Retinal pigment epithelial cell (primary cell): ENCODE results near the gene ARID5B.

ENCODE experiments used
- DNase-seq: peaks from one replicate; pipeline ENCODE4 v3.0.0-alpha.2; 2010; ENCODE audit warnings: low read depth
- H3K4me3 ChIP-seq: 2 replicates; pipeline ENCODE4 v1.5.1; 2011; ENCODE audit warnings: mild to moderate bottlenecking, low read length, control low read depth, moderate library complexity
- TF ChIP-seq, protein P1 (sequence below): conservative IDR thresholded peaks from 2 replicates; pipeline ENCODE4 v1.5.1; 2011; ENCODE audit warnings: low read depth, low read length, control low read depth, inconsistent platforms

ARID5B gene

DNA sequence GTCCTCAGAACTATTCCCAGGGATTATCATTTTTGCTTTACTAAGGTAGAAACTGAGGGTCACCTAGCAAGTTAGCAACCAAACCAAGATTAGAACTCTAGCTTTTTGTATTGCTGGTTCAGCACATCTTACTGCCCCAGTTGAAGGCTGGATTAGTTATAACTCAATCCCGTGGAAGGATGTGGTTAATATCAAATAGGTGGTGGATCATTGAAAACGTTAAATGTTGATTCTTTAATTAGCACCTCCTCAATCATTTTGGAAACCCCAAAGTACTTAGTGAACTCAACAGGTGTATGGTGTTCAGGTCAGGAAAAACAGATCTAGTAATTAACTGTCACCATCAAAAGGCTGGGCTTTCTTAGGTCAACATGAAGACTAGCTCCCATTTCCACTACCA lies 152.4 kb downstream of the ARID5B start:
- H3K4me3 ChIP-seq = no peak overlapping the region
- DNase-seq = no peak
- TF ChIP-seq, protein P1, sequence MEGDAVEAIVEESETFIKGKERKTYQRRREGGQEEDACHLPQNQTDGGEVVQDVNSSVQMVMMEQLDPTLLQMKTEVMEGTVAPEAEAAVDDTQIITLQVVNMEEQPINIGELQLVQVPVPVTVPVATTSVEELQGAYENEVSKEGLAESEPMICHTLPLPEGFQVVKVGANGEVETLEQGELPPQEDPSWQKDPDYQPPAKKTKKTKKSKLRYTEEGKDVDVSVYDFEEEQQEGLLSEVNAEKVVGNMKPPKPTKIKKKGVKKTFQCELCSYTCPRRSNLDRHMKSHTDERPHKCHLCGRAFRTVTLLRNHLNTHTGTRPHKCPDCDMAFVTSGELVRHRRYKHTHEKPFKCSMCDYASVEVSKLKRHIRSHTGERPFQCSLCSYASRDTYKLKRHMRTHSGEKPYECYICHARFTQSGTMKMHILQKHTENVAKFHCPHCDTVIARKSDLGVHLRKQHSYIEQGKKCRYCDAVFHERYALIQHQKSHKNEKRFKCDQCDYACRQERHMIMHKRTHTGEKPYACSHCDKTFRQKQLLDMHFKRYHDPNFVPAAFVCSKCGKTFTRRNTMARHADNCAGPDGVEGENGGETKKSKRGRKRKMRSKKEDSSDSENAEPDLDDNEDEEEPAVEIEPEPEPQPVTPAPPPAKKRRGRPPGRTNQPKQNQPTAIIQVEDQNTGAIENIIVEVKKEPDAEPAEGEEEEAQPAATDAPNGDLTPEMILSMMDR = no peak

DNA sequence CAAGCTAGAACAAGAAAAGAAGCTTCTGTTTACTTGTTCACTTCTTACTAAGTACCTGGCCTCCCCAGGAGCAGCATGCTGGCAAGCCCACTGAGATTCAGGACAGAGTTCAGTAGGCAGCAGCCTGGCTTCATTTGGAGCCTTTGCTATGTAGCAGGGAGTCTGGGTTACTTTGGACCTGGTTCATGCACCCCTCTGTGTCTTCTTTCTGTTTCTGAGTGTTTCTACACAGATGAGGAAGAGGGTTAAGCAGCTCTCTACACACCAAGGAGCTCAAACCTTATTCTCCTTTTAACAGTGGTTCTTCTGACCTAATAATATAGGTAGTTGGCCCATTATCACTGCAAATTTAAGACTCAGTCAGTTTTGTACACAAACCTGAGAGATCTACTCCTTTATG lies 152.9 kb downstream of the ARID5B start:
- DNase-seq = no peak
- TF ChIP-seq, protein P1 = no peak
- no peak overlapping the region for H3K4me3 ChIP-seq

DNA sequence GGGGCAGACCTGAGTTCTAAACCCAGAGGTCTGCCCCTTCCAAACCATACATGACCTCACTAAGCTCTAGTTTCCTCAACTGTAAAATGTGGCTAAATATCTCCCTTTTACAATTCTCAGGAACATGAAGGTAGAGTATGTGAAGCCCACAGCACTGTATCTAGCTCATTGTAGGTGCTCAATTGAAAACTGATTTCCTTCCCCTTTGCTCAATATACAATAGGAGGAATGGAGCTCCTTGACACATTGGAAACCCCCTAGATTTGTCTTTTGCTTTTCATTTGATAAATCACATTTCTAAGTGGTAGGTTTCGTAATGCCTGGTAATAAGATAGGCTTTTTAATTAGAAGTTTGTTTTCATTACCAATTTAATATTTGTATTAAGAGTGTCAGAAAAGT lies 153.3 kb downstream of the ARID5B start:
- DNase-seq = no peak
- H3K4me3 ChIP-seq = no peak overlapping the region
- TF ChIP-seq, protein P1 = no peak

DNA sequence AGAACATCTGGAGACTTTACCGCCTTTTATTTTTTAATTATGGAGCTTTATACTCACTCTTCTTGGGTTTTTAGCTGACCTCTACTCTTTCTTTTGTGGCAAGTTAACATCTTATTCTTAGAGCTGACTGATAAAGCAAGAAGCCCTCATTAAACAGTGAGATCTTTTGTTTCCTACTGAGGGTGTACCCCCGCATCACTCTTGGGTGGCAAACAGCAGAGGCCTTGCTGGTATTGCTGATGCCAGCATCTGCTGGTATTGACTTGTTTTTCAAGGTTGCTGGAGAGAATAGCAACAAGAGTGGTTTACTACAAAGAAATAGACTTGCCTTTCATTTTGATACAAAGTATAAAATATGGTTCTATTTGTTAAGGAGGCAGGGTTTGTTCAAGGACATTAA lies 154.7 kb downstream of the ARID5B start:
- DNase-seq = no peak
- no peak overlapping the region for H3K4me3 ChIP-seq
- TF ChIP-seq, protein P1 = no peak

DNA sequence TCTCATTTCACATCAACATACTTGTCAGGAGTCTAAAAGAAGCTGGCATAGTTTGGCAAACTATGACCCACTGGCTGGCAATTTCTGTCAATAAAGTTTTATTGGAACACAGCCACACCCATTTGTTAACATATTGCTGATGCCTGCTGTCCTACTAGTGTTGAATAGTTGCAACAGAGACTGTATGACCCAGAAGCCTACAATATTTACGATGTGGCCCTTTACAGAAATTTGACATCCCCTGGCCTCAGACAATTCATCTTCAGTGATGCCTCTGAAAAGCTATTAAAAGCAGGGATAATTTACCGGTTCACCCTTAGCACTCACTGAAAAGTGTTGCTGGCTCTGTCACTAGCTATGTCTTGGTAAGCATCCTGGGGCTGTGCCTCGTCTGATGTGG lies 155.2 kb downstream of the ARID5B start:
- TF ChIP-seq, protein P1 = no peak
- H3K4me3 ChIP-seq = no peak overlapping the region
- no peak for DNase-seq

DNA sequence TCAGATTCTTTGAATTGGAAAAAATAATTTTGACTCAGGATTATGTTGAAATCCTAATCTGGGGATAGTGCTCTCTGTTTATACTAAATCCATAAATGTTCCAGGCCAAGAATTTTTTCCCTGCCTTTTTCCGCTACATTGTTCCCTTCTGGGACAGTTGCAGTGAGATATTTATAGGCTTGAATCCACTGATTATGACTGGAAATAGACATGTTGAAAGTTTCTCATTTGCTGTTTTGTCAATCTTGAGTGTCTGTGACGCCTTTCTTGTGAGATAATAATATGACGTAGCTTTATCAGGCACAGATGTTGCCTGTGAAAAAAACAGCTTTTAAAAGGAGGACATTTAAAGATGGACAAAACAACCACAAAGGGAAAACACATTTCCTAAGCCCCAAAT lies 155.9 kb downstream of the ARID5B start:
- H3K4me3 ChIP-seq = no peak overlapping the region
- no peak for DNase-seq
- TF ChIP-seq, protein P1 = no peak

DNA sequence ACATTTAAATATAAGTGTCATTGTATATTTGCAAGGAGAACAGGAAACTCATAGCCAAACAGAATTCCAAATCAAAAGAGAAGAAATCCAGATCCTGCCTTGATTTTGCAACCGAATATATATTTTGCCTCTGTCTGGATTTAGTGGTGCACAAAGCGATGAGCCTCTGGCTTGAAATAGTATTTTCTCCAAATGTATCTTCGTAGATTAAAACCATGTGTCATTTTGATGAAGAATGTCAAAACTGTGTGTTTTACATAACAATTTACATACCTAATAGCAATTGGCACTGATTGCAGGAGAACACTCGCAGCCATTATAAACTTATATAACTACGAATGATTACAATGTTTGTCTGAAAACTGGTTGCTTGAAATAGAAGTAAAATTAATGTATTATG lies 156.4 kb downstream of the ARID5B start:
- no peak for DNase-seq
- no peak overlapping the region for H3K4me3 ChIP-seq
- TF ChIP-seq, protein P1 = no peak
